Smooth muscle cell (in vitro differentiated cells): ENCODE results near the gene FLOT1. TPM values are rescaled to one million over a fixed set of nuclear protein-coding genes. Genes with fewer than 3 reads are reported as not detected.
"Not testable (repeated sequence)": the region's sequence is repeated elsewhere in the genome, so short reads cannot be mapped to it uniquely, and the experiment has no call there.

Source experiments
- DNase-seq: peaks from one replicate; lab custom pipeline; 2025; ENCODE audit not compliant: unreplicated experiment; lab: John Stamatoyannopoulos, UW
- H2AFZ ChIP-seq: fragments of 200-600 bp; sonication (generic); 2 replicates; pipeline ENCODE4 v1.6.0; 2016; ENCODE audit warnings: antibody characterized with exemption, low read depth, mild to moderate bottlenecking
- H3F3A ChIP-seq: fragments of 200-600 bp; sonication (generic); 2 replicates; pipeline ENCODE4 v1.6.0; 2017; ENCODE audit warnings: antibody characterized with exemption, low read depth
- H3K27ac ChIP-seq: fragments of 200-600 bp; sonication (generic); 2 replicates; pipeline ENCODE4 v1.5.1; 2016; ENCODE audit warnings: low read depth, mild to moderate bottlenecking
- H3K27me3 ChIP-seq: fragments of 200-600 bp; sonication (generic); 2 replicates; pipeline ENCODE4 v1.6.1; 2016; ENCODE audit warnings: low read depth, mild to moderate bottlenecking
- H3K36me3 ChIP-seq: fragments of 200-600 bp; sonication (generic); 2 replicates; pipeline ENCODE4 v1.5.1; 2016; ENCODE audit warnings: low read depth
- H3K4me1 ChIP-seq: fragments of 200-600 bp; sonication (generic); 2 replicates; pipeline ENCODE4 v1.5.1; 2016; ENCODE audit warnings: low read depth
- H3K4me2 ChIP-seq: fragments of 200-600 bp; sonication (generic); 2 replicates; pipeline ENCODE4 v1.6.0; 2016; ENCODE audit warnings: mild to moderate bottlenecking
- H3K4me3 ChIP-seq: fragments of 200-600 bp; sonication (generic); 2 replicates; pipeline ENCODE4 v1.5.1; 2016; ENCODE audit warnings: mild to moderate bottlenecking
- H3K79me2 ChIP-seq: fragments of 200-600 bp; sonication (generic); 2 replicates; pipeline ENCODE4 v1.6.0; 2016; ENCODE audit warnings: low read depth, mild to moderate bottlenecking
- H3K9ac ChIP-seq: fragments of 200-600 bp; sonication (generic); 2 replicates; pipeline ENCODE4 v1.6.0; 2016; ENCODE audit warnings: low read depth
- H3K9me3 ChIP-seq: fragments of 200-600 bp; sonication (generic); replicated peaks from 2 replicates; pipeline ENCODE4 v1.5.1; 2016; ENCODE audit warnings: low read depth
- H4K20me1 ChIP-seq: fragments of 200-600 bp; sonication (generic); 2 replicates; pipeline ENCODE4 v1.6.0; 2016; ENCODE audit warnings: low read depth
- CTCF ChIP-seq: fragments of 200-600 bp; sonication (generic); IDR thresholded peaks from 2 replicates; pipeline ENCODE4 v1.5.1; 2017; ENCODE audit warnings: borderline replicate concordance, mild to moderate bottlenecking, antibody characterized with exemption; ENCODE audit not compliant: insufficient read depth, poor library complexity, severe bottlenecking
- WGBS: methylation state at CpG from one replicate; pipeline ENCODE4 v1.1.7; 2016; ENCODE audit warnings: low lambda C conversion rate; 5-methylcytosine and 5-hydroxymethylcytosine counted together
- polyA plus RNA-seq: library from polyadenylated mRNA; unstranded; fragments of >200 nt; fragmentation: Nextera tagmentation; extraction: Ambion mirVana; gene quantifications from 2 replicates; pipeline ENCODE4 v1.2.1, GENCODE V29; 2016
- total RNA-seq: library from RNA; depleted of rRNA; stranded (reverse); fragments of >200 nt; gene quantifications from 2 replicates; pipeline ENCODE4 v1.2.3, GENCODE V29; 2014

The FLOT1 gene
- total and polyA plus RNA-seq, 2 experiments from 2014 or later, result 87.6 to 117 TPM

GRCh38 chr6:30725713-30726505, 16.6 kb downstream of the FLOT1 start:
- 50% methylated on average over 3 of the region's 3 CpGs for WGBS
- no peak overlapping the region for H3K4me3 ChIP-seq
- DNase-seq, result no peak
- H3K4me1 ChIP-seq, result peaks cover 18% of the 10 kb centered on the region
- H3K9me3 ChIP-seq, result no peaks in the 10 kb centered on the region
- H3K27me3 ChIP-seq, result no peaks in the 10 kb centered on the region
- H3F3A ChIP-seq, result peaks cover 72% of the 10 kb centered on the region
- H3K79me2 ChIP-seq, result peaks cover 37% of the 10 kb centered on the region
- TF ChIP-seq CTCF, result no peak
- H3K27ac ChIP-seq, result peak overlapping the region; percentile 41
- no peak overlapping the region for H3K9ac ChIP-seq
- no peaks in the 10 kb centered on the region for H3K36me3 ChIP-seq
- H3K4me2 ChIP-seq, result no peak overlapping the region
- H2AFZ ChIP-seq, result no peak overlapping the region
- peaks cover 70% of the 10 kb centered on the region for H4K20me1 ChIP-seq

GRCh38 chr6:30724906-30725667, 17.4 kb downstream of the FLOT1 start:
- no peak for DNase-seq
- no peaks in the 10 kb centered on the region for H3K9me3 ChIP-seq
- H3K4me3 ChIP-seq, result no peak overlapping the region
- H4K20me1 ChIP-seq, result peaks cover 62% of the 10 kb centered on the region
- H3K36me3 ChIP-seq, result no peaks in the 10 kb centered on the region
- no peak for TF ChIP-seq CTCF
- WGBS, result 78% methylated on average over 6 of the region's 6 CpGs
- no peaks in the 10 kb centered on the region for H3K27me3 ChIP-seq
- H3K4me2 ChIP-seq, result peak overlapping the region; percentile 65
- H3K4me1 ChIP-seq, result peaks cover 18% of the 10 kb centered on the region
- H2AFZ ChIP-seq, result no peak overlapping the region
- peak overlapping the region; percentile 41 for H3K27ac ChIP-seq
- H3F3A ChIP-seq, result peaks cover 71% of the 10 kb centered on the region
- peaks cover 45% of the 10 kb centered on the region for H3K79me2 ChIP-seq
- no peak overlapping the region for H3K9ac ChIP-seq

GRCh38 chr6:30723843-30724741, 18.4 kb downstream of the FLOT1 start:
- not testable (repeated sequence) for H3K36me3 ChIP-seq, H2AFZ ChIP-seq, H3K4me3 ChIP-seq, DNase-seq, H3K27me3 ChIP-seq, H3K9ac ChIP-seq, H3K9me3 ChIP-seq
- H3K4me2 ChIP-seq, result peak overlapping the region; percentile 65
- peaks cover 23% of the 10 kb centered on the region for H3K4me1 ChIP-seq
- TF ChIP-seq CTCF, result peak; percentile 9
- peak overlapping the region; percentile 41 for H3K27ac ChIP-seq
- WGBS, result 89% methylated on average over 29 of the region's 29 CpGs
- peaks cover 46% of the 10 kb centered on the region for H3K79me2 ChIP-seq
- peaks cover 61% of the 10 kb centered on the region for H3F3A ChIP-seq
- H4K20me1 ChIP-seq, result peaks cover 59% of the 10 kb centered on the region

- not testable (repeated sequence) for H3K36me3 ChIP-seq, H3K27me3 ChIP-seq, H3K9me3 ChIP-seq, DNase-seq, H3K9ac ChIP-seq, H2AFZ ChIP-seq
- H3K4me2 ChIP-seq, result peak overlapping the region; percentile 84
- H3K4me1 ChIP-seq, result peaks cover 27% of the 10 kb centered on the region
- H3F3A ChIP-seq, result peaks cover 63% of the 10 kb centered on the region
- peak overlapping the region; percentile 41 for H3K27ac ChIP-seq
- peak overlapping the region; percentile 83 for H3K4me3 ChIP-seq
- WGBS, result 86% methylated on average over 16 of the region's 16 CpGs
- peaks cover 54% of the 10 kb centered on the region for H3K79me2 ChIP-seq
- peaks cover 59% of the 10 kb centered on the region for H4K20me1 ChIP-seq
These were observed 19.2 kb downstream of the FLOT1 start for GRCh38 chr6:30723159-30723842.
